ENCODE measurements around the gene CTNNBL1.
A peak's percentile ranks its signal among the peaks of the same experiment; 100 is the strongest.

CTNNBL1 gene

DNA sequence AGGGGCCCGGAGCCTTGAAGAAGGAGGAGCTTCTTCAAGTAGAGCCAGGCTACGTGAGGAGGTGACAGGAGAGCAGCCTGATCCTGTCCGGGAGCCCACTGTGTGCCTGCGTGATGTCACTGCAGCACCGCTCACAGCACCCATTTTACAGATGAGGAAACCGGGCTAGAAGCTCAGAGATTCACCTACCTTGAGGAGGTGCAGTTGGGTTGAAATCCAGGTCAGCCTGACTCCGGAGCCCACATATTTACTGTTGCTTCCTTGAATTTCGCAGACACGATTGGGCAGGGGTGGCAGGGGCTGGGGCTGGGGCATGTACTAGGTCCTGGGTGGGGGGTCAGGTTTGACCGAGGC is 221.6 kb downstream of the CTNNBL1 start:
- Histone ChIP-seq H3K27me3 (ENCODE audit: insufficient read depth, poor library complexity, severe bottlenecking) (peaks cover 56% of the 10 kb centered on the region), H3K27ac (replicated peaks) (no peak overlapping the region), H3K4me3 (replicated peaks; ENCODE audit: insufficient read depth, low read length) (no peak overlapping the region)
- TF ChIP-seq POLR2AphosphoS5 (IDR thresholded peaks at IDR 0.05; ENCODE audit: low read depth) = no peak
- TF ChIP-seq, protein P1, sequence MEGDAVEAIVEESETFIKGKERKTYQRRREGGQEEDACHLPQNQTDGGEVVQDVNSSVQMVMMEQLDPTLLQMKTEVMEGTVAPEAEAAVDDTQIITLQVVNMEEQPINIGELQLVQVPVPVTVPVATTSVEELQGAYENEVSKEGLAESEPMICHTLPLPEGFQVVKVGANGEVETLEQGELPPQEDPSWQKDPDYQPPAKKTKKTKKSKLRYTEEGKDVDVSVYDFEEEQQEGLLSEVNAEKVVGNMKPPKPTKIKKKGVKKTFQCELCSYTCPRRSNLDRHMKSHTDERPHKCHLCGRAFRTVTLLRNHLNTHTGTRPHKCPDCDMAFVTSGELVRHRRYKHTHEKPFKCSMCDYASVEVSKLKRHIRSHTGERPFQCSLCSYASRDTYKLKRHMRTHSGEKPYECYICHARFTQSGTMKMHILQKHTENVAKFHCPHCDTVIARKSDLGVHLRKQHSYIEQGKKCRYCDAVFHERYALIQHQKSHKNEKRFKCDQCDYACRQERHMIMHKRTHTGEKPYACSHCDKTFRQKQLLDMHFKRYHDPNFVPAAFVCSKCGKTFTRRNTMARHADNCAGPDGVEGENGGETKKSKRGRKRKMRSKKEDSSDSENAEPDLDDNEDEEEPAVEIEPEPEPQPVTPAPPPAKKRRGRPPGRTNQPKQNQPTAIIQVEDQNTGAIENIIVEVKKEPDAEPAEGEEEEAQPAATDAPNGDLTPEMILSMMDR (IDR thresholded peaks at IDR 0.05; ENCODE audit: insufficient read depth, low read length) = no peak
- TF ChIP-seq, protein P2, sequence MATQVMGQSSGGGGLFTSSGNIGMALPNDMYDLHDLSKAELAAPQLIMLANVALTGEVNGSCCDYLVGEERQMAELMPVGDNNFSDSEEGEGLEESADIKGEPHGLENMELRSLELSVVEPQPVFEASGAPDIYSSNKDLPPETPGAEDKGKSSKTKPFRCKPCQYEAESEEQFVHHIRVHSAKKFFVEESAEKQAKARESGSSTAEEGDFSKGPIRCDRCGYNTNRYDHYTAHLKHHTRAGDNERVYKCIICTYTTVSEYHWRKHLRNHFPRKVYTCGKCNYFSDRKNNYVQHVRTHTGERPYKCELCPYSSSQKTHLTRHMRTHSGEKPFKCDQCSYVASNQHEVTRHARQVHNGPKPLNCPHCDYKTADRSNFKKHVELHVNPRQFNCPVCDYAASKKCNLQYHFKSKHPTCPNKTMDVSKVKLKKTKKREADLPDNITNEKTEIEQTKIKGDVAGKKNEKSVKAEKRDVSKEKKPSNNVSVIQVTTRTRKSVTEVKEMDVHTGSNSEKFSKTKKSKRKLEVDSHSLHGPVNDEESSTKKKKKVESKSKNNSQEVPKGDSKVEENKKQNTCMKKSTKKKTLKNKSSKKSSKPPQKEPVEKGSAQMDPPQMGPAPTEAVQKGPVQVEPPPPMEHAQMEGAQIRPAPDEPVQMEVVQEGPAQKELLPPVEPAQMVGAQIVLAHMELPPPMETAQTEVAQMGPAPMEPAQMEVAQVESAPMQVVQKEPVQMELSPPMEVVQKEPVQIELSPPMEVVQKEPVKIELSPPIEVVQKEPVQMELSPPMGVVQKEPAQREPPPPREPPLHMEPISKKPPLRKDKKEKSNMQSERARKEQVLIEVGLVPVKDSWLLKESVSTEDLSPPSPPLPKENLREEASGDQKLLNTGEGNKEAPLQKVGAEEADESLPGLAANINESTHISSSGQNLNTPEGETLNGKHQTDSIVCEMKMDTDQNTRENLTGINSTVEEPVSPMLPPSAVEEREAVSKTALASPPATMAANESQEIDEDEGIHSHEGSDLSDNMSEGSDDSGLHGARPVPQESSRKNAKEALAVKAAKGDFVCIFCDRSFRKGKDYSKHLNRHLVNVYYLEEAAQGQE (IDR thresholded peaks at IDR 0.05; ENCODE audit: insufficient replicate concordance, low read depth) = no peak
- no peak for TF ChIP-seq GABPA (IDR thresholded peaks at IDR 0.05; ENCODE audit: low read depth)
- no peak for TF ChIP-seq SPI1 (IDR thresholded peaks at IDR 0.05; ENCODE audit: borderline replicate concordance, low read depth)
- DNase-seq (ENCODE audit: low read depth in 1 of 2, low spot score in 1 of 2) = no peak

DNA sequence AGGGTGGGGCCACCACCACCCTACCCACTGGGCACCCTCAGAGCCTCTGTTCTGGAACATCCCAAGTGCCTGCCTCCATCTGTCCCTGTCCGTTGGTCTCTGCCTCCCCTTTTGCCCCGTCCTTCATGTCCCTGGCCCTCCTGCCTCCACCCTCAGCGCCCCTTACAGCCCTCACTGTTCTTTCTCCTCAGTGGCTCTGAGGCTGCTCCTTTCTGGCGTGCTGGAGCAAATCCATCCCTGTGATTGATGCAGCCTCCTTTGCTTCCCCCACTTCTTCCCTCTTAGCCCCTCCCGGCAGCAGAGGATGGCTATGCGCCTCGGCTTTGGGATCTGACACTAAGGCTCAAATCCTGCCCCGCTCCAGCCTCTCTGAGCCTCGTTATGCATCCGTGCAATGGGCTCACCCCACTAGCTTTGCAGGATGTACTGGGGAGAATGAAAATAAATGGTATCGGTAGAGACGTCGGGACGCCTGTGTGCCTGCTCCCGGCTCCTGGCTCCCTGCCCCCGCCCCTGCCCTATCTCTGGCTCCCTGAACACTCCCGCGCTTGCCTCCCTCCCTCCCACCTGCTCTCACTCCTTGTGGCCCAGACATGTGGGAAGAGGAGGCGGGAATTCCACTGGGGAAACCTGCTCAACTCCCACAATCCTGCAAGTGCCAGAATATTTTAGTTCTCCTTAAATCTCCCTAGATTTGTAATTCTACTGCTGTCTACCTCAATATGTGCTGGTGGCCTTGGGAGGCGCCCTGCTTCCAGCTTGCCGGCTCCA is 222.2 kb downstream of the CTNNBL1 start:
- H3K27ac ChIP-seq (replicated peaks) = no peak overlapping the region

DNA sequence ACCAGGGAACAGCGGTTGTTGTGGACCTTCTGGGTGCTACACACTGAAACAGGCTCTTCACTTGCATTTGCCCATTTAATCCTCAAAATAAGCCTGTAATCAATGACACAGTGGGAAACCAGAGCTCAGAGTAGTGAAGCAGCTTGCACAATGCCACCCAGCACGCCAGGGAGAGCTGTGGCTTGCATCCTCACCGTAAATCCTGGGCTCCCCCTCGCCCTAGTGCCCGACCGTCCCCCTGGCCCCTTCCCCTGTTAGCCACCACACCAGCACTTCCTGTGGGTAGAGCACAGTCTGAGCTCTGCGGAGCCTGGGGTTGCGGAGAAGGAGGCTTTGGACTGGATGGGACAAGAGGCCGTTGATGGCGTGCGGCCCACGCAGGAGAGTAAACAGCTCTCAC is 223.6 kb downstream of the CTNNBL1 start:
- no peak for TF ChIP-seq GABPA (IDR thresholded peaks at IDR 0.05; ENCODE audit: low read depth)
- TF ChIP-seq, protein P2 (IDR thresholded peaks at IDR 0.05; ENCODE audit: insufficient replicate concordance, low read depth) = no peak
- TF ChIP-seq, protein P1 (IDR thresholded peaks at IDR 0.05; ENCODE audit: insufficient read depth, low read length) = no peak
- no peak for TF ChIP-seq SPI1 (IDR thresholded peaks at IDR 0.05; ENCODE audit: borderline replicate concordance, low read depth)
- no peak overlapping the region for H3K27ac ChIP-seq (replicated peaks)
- DNase-seq (ENCODE audit: low read depth in 1 of 2, low spot score in 1 of 2) = peak in 1 of 2 experiments; percentile 15
- no peak overlapping the region for H3K4me3 ChIP-seq (replicated peaks; ENCODE audit: insufficient read depth, low read length)
- peaks cover 43% of the 10 kb centered on the region for H3K27me3 ChIP-seq (ENCODE audit: insufficient read depth, poor library complexity, severe bottlenecking)

More for the DNA sequence above, 222.2 kb downstream of the CTNNBL1 start:
- no peak for DNase-seq (ENCODE audit: low read depth in 1 of 2, low spot score in 1 of 2)
- H3K4me3 ChIP-seq (replicated peaks; ENCODE audit: insufficient read depth, low read length) = no peak overlapping the region
- TF ChIP-seq, protein P2 (IDR thresholded peaks at IDR 0.05; ENCODE audit: insufficient replicate concordance, low read depth) = no peak
- TF ChIP-seq POLR2AphosphoS5 (IDR thresholded peaks at IDR 0.05; ENCODE audit: low read depth) (no peak), GABPA (IDR thresholded peaks at IDR 0.05; ENCODE audit: low read depth) (no peak), SPI1 (IDR thresholded peaks at IDR 0.05; ENCODE audit: borderline replicate concordance, low read depth) (no peak)
- TF ChIP-seq, protein P1 (IDR thresholded peaks at IDR 0.05; ENCODE audit: insufficient read depth, low read length) = no peak
- peaks cover 53% of the 10 kb centered on the region for H3K27me3 ChIP-seq (ENCODE audit: insufficient read depth, poor library complexity, severe bottlenecking)
